Activated naive CD4-positive, alpha-beta T cell treated with anti-CD3 and anti-CD28 coated beads for 36 hours (primary cell): Measurements from ENCODE around the gene CCN5. TPM values are rescaled to one million over a fixed set of nuclear protein-coding genes. Genes with fewer than 3 reads are reported as not detected.

Source experiments
- CTCF ChIA-PET: fragments of 350-600 bp; sonication (Branson Sonifier 250); formaldehyde crosslinking; loops from one replicate; lab custom pipeline; 2021; ENCODE audit warnings: antibody characterized with exemption; lab: Charles Lee
- DNase-seq: peaks from one replicate; pipeline ENCODE4 v3.0.0-alpha.2; 2020
- H3K27ac Mint-ChIP-seq: one replicate; pipeline ENCODE4 v1.8.0; 2021; ENCODE audit warnings: mild to moderate bottlenecking, mixed read lengths
- H3K27me3 Mint-ChIP-seq: one replicate; pipeline ENCODE4 v1.8.0; 2021; ENCODE audit warnings: low read depth, mixed read lengths
- H3K36me3 Mint-ChIP-seq: one replicate; pipeline ENCODE4 v1.8.0; 2021; ENCODE audit warnings: low read depth, mixed read lengths
- H3K4me1 Mint-ChIP-seq: one replicate; pipeline ENCODE4 v1.8.0; 2021; ENCODE audit warnings: low read depth, mixed read lengths
- H3K4me3 Mint-ChIP-seq: one replicate; pipeline ENCODE4 v1.8.0; 2021; ENCODE audit warnings: mild to moderate bottlenecking, moderate library complexity, mixed read lengths
- H3K9me3 Mint-ChIP-seq: one replicate; pipeline ENCODE4 v1.8.0; 2021; ENCODE audit warnings: mixed read lengths
- intact Hi-C: fragments of 100-400 bp; cut with micrococcal nuclease; formaldehyde crosslinking; loops from one replicate; pipeline ENCODE4 v1.15.1; 2023
- total RNA-seq, 2 experiments: library from RNA; stranded (reverse); gene quantifications; one replicate each; pipeline ENCODE4 v1.2.3, GENCODE V29; 2021

Gene CCN5
- total RNA-seq, 2 experiments from 2014 or later = not detected

DNA sequence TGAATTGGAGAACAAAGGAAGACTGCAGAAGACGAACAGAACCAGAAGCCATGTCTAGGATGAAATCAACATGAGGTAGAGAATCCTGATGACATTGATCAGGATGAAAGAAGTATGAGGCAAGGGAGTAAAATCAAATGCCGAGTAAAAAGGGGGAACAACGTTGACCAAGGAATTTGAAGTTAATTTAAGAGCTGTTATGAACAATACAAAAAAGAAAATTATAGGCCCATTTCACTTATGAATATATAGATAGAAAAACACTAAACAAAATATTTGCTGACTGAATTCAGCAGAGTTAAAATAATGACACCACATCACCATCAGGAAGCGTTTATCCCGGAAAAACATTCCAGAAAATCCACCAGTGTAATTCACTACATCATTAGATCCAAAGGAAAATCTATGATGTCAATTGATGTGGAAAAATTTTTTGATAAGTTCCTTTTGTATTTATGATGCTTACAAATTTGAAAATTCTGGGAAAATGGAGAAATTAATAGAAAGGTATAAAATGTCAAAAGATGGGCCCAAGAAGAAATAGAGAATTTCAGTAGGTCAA, 8.1 kb upstream of the CCN5 start:
- Mint-ChIP-seq H3K27me3 (no peaks in the 10 kb centered on the region), H3K9me3 (no peaks in the 10 kb centered on the region), H3K4me3 (no peak overlapping the region), H3K4me1 (no peaks in the 10 kb centered on the region), H3K36me3 (no peaks in the 10 kb centered on the region), H3K27ac (no peak overlapping the region)
- intact Hi-C loops = no loop called here
- CTCF ChIA-PET = interaction anchor here (1.6 kb wide), 1 partner anchor 22 kb away, joined by 6 read pairs; no protein-coding TSS in a partner anchor
- DNase-seq = no peak

DNA sequence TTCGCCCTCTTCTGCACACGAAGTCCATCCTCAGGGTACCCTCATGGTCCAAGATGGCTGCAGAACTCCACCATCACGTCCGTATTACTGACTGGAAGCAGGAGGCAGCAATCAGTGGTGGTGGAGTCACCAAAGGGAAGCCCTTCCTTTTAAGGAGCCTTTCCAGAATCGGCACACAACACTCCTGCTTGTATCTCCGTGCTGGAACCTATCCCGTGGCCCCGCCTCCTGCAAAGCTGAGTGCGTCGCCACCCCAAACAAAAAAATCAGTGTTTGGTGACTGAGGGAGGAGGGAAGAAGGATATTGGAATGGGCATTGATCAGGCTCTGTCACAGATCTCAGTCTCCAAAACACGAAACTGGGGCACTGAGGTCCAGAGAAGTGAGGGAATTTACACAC, 5.8 kb upstream of the CCN5 start:
- Mint-ChIP-seq H3K27ac (no peak overlapping the region), H3K36me3 (no peaks in the 10 kb centered on the region), H3K4me1 (no peaks in the 10 kb centered on the region), H3K27me3 (no peaks in the 10 kb centered on the region), H3K4me3 (no peak overlapping the region), H3K9me3 (no peaks in the 10 kb centered on the region)
- CTCF ChIA-PET = no interaction called here
- intact Hi-C loops = no loop called here
- DNase-seq = no peak

DNA sequence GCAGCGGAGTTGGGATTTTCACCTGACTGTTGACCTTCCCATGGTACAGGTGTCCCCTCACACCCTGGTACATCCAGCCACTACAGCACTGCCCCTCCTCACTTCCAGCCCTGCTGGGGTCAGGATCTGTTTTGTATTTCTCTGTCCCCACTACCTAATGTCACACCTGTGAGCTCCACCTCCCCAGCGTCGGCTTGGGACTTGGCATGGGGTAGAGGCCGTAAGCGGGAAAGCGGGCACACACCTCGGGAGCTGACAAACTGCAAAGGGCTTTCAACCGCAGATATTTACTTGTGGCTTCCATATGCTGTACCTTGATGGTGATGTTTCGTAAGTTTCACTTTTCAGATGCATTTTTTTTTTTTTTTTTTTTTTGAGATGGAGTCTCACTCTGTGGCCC, 5.4 kb upstream of the CCN5 start:
- no peak overlapping the region for H3K4me3 Mint-ChIP-seq
- no peaks in the 10 kb centered on the region for H3K27me3 Mint-ChIP-seq
- no peaks in the 10 kb centered on the region for H3K9me3 Mint-ChIP-seq
- CTCF ChIA-PET = no interaction called here
- intact Hi-C loops = no loop called here
- H3K4me1 Mint-ChIP-seq = no peaks in the 10 kb centered on the region
- no peak for DNase-seq
- H3K36me3 Mint-ChIP-seq = no peaks in the 10 kb centered on the region
- H3K27ac Mint-ChIP-seq = no peak overlapping the region

DNA sequence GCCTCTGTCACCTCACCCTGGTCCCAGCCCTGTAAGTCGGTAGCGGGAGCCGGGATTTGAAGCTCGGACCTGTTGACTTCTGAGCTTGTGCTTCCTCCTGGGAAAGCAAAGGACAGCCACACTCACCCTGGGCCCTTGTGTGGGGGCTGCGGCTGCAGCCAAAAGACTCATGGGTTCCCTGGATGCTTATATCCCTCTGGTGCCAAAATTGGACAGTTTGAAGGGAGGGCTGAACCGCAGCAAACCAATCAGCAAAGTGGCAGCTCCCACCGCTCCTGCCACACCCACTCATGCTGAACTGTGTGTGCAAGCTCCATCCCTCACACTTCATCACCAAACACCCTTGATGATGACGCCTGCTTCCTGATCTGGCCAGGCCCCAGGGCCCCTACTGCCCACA, 3.9 kb upstream of the CCN5 start:
- Mint-ChIP-seq H3K9me3 (no peaks in the 10 kb centered on the region), H3K4me3 (no peak overlapping the region), H3K36me3 (no peaks in the 10 kb centered on the region), H3K4me1 (no peaks in the 10 kb centered on the region), H3K27ac (no peak overlapping the region), H3K27me3 (no peaks in the 10 kb centered on the region)
- DNase-seq = no peak
- CTCF ChIA-PET = no interaction called here
- intact Hi-C loops = no loop called here

DNA sequence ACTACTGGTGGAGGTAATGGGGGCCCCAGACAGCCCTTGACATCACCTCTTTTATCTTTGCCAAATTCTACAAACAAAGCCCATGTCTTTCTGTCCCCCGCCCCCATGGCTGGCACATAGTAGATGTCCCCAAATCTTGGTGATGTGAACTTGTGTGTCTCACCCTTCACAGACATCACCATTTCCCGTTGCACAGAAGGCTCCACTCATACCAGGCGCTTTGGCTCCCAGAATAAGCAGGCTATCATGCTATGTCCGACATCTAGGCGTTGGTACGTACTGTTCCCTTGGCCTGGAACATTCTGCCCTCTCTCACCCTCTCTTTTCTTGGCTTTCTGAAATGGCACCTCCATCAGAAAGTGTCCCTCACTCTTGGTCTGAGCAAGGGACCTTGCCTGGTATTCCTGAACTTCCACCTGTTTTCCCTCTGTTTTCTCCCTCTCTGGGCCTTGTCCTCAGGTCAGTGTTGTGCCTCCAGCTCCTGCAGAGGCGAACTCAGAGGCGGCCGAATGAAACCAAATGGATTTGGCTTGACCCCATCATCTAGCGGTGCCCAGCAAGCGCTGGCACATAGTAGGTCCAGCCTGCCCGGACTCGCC, 968 bp upstream of the CCN5 start:
- CTCF ChIA-PET = no interaction called here
- no peak overlapping the region for H3K27ac Mint-ChIP-seq
- no peaks in the 10 kb centered on the region for H3K4me1 Mint-ChIP-seq
- no peaks in the 10 kb centered on the region for H3K9me3 Mint-ChIP-seq
- no peak overlapping the region for H3K4me3 Mint-ChIP-seq
- intact Hi-C loops = no loop called here
- no peaks in the 10 kb centered on the region for H3K36me3 Mint-ChIP-seq
- no peaks in the 10 kb centered on the region for H3K27me3 Mint-ChIP-seq
- DNase-seq = no peak

DNA sequence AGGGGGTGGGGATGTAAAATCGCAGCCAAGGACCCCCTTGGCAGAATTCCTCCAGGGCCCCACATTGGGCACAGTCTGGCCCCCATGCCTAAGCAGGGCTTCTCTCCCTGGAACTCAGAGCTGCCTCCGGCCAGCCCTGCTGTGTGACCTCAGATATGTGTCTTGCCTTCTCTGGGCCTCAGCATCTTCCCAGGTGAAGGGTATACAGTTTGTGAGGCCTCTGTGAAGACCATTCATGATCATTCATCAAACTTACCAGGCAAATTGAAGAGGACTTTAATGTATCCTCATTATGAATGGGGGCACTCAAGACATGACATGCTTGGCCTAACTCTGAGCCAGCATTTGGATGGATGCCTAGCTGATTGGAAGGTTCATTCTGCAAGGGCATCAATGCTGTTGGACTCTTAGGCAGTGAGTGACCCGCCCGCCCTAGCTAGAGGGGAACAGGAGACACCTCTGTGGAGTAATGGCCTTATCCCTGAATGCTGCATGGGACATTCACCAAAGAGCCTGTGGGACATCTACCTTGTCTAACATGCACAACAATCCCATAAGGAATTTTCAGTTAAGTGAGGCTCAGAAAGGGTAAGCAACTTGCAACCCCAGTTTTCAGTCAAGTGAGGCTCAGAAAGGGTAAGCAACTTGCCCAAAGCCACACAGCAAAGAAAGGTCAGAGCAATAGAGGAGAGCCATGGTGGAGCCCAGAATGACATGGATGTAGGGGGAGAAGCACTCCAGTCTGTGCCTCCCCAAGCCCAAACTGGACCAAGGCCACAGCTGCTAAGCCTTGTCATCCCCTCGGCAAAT, 535 bp downstream of the CCN5 start:
- no peak for DNase-seq
- CTCF ChIA-PET = interaction anchor here (1.1 kb wide), 1 partner anchor 31 kb away, joined by 3 read pairs; no protein-coding TSS in a partner anchor
- intact Hi-C loops = no loop called here
- no peak overlapping the region for H3K4me3 Mint-ChIP-seq
- H3K27me3 Mint-ChIP-seq = no peaks in the 10 kb centered on the region
- no peaks in the 10 kb centered on the region for H3K9me3 Mint-ChIP-seq
- H3K4me1 Mint-ChIP-seq = no peaks in the 10 kb centered on the region
- H3K27ac Mint-ChIP-seq = no peak overlapping the region
- no peaks in the 10 kb centered on the region for H3K36me3 Mint-ChIP-seq

DNA sequence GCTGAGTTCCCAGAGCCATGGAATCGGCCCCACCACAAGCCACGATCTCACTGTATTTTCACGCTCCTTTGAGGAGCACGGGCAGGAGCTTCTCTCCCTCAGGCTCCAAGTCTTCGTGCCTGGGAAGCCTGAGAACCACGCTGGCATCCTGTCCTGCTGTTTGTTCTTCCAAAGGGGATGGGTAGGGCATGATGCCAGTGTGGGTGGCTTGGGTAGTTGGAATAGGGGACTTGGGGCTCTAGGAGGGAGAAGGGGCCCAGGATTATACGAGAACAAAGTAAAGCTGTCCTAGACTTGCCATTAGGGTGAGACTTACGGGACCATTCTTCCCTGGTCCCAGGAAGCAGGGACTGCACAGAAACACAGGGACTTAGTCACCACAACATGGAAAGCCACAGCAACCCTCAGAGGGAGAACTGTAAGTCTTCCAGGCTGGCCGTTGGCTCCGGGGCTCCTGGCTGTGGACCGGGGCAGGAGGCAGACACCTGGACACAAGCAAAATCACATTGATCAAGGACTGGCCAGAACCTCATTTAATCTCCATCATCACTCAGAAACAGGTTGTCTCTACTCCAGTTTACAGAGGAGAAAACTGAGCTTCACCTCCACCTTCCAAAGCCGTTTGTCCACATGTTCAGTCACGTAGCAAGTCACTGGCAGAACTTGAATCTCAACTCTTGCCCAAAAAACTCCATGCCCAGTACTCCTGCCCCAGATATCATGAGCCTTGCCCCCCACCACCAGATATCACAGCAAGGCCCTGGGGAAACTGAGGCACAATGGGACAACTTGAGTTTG, 1.3 kb downstream of the CCN5 start:
- H3K27me3 Mint-ChIP-seq = no peaks in the 10 kb centered on the region
- no peak overlapping the region for H3K4me3 Mint-ChIP-seq
- DNase-seq = no peak
- no peaks in the 10 kb centered on the region for H3K9me3 Mint-ChIP-seq
- no peaks in the 10 kb centered on the region for H3K4me1 Mint-ChIP-seq
- intact Hi-C loops = no loop called here
- H3K27ac Mint-ChIP-seq = no peak overlapping the region
- CTCF ChIA-PET = interaction anchor here (0.6 to 0.7 kb wide), 2 partner anchors 241 to 295 kb away, joined by 3 read pairs; partner anchors contain the start of gene TTPAL
- H3K36me3 Mint-ChIP-seq = no peaks in the 10 kb centered on the region

DNA sequence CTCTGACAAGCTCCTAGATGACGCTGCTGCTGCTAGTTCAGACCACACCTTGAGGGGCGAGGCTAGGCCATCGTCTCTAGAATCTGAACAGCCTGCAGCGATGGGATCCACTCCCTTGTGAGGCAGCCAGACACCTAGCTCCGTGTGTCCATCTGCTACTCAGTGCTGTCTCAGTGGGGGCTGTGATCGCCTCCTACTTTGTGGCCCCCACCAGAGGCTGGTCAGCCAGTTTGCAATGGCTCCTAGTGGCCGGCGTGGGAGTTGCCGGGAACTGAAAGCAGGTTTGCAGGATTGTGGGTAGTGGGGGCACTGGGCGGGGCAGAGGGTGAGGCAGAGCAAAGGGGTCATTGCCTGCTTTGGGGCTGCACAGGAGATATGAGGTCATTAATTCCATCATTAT, 2.8 kb downstream of the CCN5 start:
- H3K9me3 Mint-ChIP-seq = no peaks in the 10 kb centered on the region
- no peak overlapping the region for H3K27ac Mint-ChIP-seq
- no peaks in the 10 kb centered on the region for H3K27me3 Mint-ChIP-seq
- H3K36me3 Mint-ChIP-seq = no peaks in the 10 kb centered on the region
- H3K4me1 Mint-ChIP-seq = no peaks in the 10 kb centered on the region
- no peak for DNase-seq
- CTCF ChIA-PET = interaction anchor here (0.7 kb wide), 1 partner anchor 16 kb away, joined by 3 read pairs; no protein-coding TSS in a partner anchor
- intact Hi-C loops = no loop called here
- no peak overlapping the region for H3K4me3 Mint-ChIP-seq

DNA sequence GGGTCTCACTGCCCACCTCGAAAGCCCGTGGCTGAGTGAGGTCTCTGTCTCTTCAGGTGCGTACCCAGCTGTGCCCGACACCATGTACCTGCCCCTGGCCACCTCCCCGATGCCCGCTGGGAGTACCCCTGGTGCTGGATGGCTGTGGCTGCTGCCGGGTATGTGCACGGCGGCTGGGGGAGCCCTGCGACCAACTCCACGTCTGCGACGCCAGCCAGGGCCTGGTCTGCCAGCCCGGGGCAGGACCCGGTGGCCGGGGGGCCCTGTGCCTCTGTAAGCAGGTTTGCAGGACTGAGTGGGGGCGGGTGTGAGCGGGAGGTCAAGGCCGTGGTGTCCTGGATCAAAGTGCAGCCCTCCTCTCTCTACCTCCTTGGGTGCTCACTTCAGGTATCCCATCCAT, 4.7 kb downstream of the CCN5 start:
- H3K27ac Mint-ChIP-seq = no peak overlapping the region
- H3K36me3 Mint-ChIP-seq = no peaks in the 10 kb centered on the region
- H3K4me1 Mint-ChIP-seq = no peaks in the 10 kb centered on the region
- intact Hi-C loops = no loop called here
- CTCF ChIA-PET = no interaction called here
- H3K27me3 Mint-ChIP-seq = no peaks in the 10 kb centered on the region
- no peaks in the 10 kb centered on the region for H3K9me3 Mint-ChIP-seq
- H3K4me3 Mint-ChIP-seq = no peak overlapping the region
- no peak for DNase-seq

DNA sequence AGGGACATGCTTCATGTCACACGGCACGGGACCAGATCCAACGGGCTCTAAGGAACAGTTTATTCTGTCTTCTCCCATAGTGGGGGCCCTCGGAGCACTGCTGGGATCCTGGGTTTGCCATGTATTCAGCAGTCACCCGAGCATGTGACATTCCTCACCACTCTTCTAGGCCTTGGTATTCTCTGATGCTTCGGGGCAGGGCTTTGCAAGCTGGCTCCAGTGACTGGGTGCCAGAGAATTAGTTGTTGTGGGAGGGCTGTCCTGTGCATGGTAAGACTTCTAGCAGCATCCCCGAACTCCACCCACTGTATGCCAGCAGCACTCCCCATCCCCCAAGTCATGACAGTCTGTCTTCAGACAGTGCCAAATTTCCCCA, 5.4 kb downstream of the CCN5 start:
- no peaks in the 10 kb centered on the region for H3K9me3 Mint-ChIP-seq
- H3K36me3 Mint-ChIP-seq = no peaks in the 10 kb centered on the region
- no peaks in the 10 kb centered on the region for H3K4me1 Mint-ChIP-seq
- H3K27ac Mint-ChIP-seq = no peak overlapping the region
- CTCF ChIA-PET = no interaction called here
- no peaks in the 10 kb centered on the region for H3K27me3 Mint-ChIP-seq
- no peak for DNase-seq
- intact Hi-C loops = no loop called here
- no peak overlapping the region for H3K4me3 Mint-ChIP-seq

DNA sequence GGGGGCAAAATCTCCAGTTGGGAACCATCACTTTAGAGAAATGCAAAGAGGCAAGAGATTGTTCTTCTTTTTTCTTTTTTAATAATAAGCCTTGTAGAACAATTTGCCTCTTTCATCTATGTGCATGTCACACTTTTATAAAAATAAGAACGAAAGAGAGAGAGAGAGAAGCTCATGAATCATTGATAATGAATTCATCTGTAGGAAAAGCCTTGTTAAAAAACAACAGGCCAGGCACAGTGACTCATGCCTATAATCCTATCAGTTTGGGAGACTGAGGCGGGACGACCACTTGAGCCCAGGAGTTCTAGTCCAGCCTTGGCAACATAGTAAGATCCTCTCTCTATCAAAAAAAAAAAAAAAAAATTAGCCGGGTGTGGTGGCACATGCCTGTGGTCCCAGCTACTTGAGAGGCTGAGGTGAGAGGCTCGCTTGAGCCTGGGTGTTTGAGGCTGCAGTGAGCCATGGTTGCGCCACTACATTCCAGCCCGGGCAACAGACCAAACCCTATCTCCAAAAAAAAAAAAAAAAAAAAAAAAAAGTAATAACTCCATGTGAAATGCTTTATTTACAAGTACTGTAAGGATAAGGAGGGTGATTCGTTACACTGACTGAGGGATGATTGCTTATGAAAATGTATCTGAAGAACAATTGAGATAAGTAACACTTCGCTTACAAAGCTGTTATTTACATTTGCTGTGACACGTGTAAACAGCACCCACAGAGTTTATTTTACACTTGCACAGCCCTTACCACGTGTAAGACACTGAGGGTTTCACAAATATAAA, 6.0 kb downstream of the CCN5 start:
- no peaks in the 10 kb centered on the region for H3K9me3 Mint-ChIP-seq
- DNase-seq = no peak
- no peaks in the 10 kb centered on the region for H3K4me1 Mint-ChIP-seq
- no peak overlapping the region for H3K27ac Mint-ChIP-seq
- H3K36me3 Mint-ChIP-seq = no peaks in the 10 kb centered on the region
- intact Hi-C loops = no loop called here
- no peak overlapping the region for H3K4me3 Mint-ChIP-seq
- CTCF ChIA-PET = interaction anchor here (0.6 kb wide), 1 partner anchor 605 kb away, joined by 3 read pairs; no protein-coding TSS in a partner anchor
- no peaks in the 10 kb centered on the region for H3K27me3 Mint-ChIP-seq

DNA sequence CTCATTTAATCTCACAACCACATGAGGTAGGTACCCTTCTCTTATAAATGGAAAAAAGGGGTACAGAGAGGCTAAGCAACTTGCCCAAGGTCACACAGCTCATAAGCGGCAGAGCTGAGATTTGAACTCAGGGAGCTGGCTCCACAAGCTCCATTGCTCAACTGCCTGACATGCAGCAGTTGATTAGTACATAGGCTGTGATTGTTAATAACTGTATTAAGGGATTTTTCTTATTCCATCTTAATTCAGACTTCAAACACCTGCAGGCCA, 6.6 kb downstream of the CCN5 start:
- Mint-ChIP-seq H3K4me1 (no peaks in the 10 kb centered on the region), H3K36me3 (no peaks in the 10 kb centered on the region), H3K9me3 (no peaks in the 10 kb centered on the region), H3K27me3 (no peaks in the 10 kb centered on the region), H3K27ac (no peak overlapping the region), H3K4me3 (no peak overlapping the region)
- CTCF ChIA-PET = interaction anchor here (0.6 kb wide), 1 partner anchor 605 kb away, joined by 3 read pairs; no protein-coding TSS in a partner anchor
- intact Hi-C loops = no loop called here
- DNase-seq = no peak
